OCI-LY1 (cell line): ENCODE data around the gene DEFB116.

Experiments
- H2AFZ ChIP-seq: fragments of 200-600 bp; sonication (generic), shearing (Covaris generic); 2 replicates; pipeline ENCODE4 v1.6.0; 2014; ENCODE audit warnings: antibody characterized with exemption, mild to moderate bottlenecking, low read length
- H3F3A ChIP-seq: fragments of 200-600 bp; sonication (generic), shearing (Covaris generic); 2 replicates; pipeline ENCODE4 v1.6.0; 2014; ENCODE audit warnings: mild to moderate bottlenecking, antibody characterized with exemption, low read length, moderate library complexity; ENCODE audit not compliant: insufficient read depth
- H3K27ac ChIP-seq: fragments of 200-600 bp; sonication (generic); 2 replicates; pipeline ENCODE4 v1.5.1; 2014; ENCODE audit warnings: low read length, mixed run types, mild to moderate bottlenecking, low read depth; ENCODE audit not compliant: poor library complexity, severe bottlenecking
- H3K27me3 ChIP-seq: fragments of 200-600 bp; sonication (generic); 2 replicates; pipeline ENCODE4 v1.6.0; 2014; ENCODE audit warnings: antibody characterized with exemption, mild to moderate bottlenecking, low read length, moderate library complexity; ENCODE audit not compliant: insufficient read depth
- H3K36me3 ChIP-seq: fragments of 200-600 bp; sonication (generic); 2 replicates; pipeline ENCODE4 v1.6.1; 2014; ENCODE audit warnings: mild to moderate bottlenecking, antibody characterized with exemption, low read length, moderate library complexity, mixed read lengths; ENCODE audit not compliant: insufficient read depth
- H3K4me1 ChIP-seq: fragments of 200-600 bp; sonication (generic); 2 replicates; pipeline ENCODE4 v1.5.1; 2014; ENCODE audit warnings: mild to moderate bottlenecking, low read length, moderate library complexity; ENCODE audit not compliant: insufficient read depth, severe bottlenecking
- H3K4me2 ChIP-seq: fragments of 200-600 bp; sonication (generic), shearing (Covaris generic); 2 replicates; pipeline ENCODE4 v1.6.1; 2014; ENCODE audit warnings: low read length
- H3K4me3 ChIP-seq: fragments of 200-600 bp; sonication (generic); 2 replicates; pipeline ENCODE4 v1.5.1; 2014; ENCODE audit warnings: low read length, low read depth, mild to moderate bottlenecking, mixed read lengths; ENCODE audit not compliant: poor library complexity, severe bottlenecking
- H3K79me2 ChIP-seq: fragments of 200-600 bp; shearing (Covaris generic); 2 replicates; pipeline ENCODE4 v1.6.1; 2016; ENCODE audit warnings: mixed run types, low read length, mixed read lengths; ENCODE audit not compliant: insufficient read depth
- H3K9ac ChIP-seq: fragments of 200-600 bp; sonication (generic), shearing (Covaris generic); 2 replicates; pipeline ENCODE4 v1.6.1; 2014; ENCODE audit warnings: mild to moderate bottlenecking, low read length, mixed read lengths
- H3K9me2 ChIP-seq: fragments of 200-600 bp; sonication (generic), shearing (Covaris generic); 2 replicates; pipeline ENCODE4 v1.6.1; 2014; ENCODE audit warnings: low read depth, mild to moderate bottlenecking, low read length, mixed read lengths
- H3K9me3 ChIP-seq: fragments of 200-600 bp; shearing (Covaris generic); 2 replicates; pipeline ENCODE4 v1.6.1; 2014; ENCODE audit warnings: low read length, mixed read lengths
- H4K20me1 ChIP-seq: fragments of 200-600 bp; sonication (generic), shearing (Covaris generic); 2 replicates; pipeline ENCODE4 v1.6.0; 2016; ENCODE audit warnings: mild to moderate bottlenecking, low read length; ENCODE audit not compliant: insufficient read depth
- EZH2 ChIP-seq: fragments of 200-600 bp; sonication (generic), shearing (Covaris generic); IDR thresholded peaks from 2 replicates; pipeline ENCODE4 v1.8.0; 2017; ENCODE audit warnings: borderline replicate concordance, mixed run types, mild to moderate bottlenecking, antibody characterized with exemption, low read length, moderate library complexity, mixed read lengths
- TF ChIP-seq, protein P1 (sequence below): fragments of 200-600 bp; sonication (generic), shearing (Covaris generic); IDR thresholded peaks from 2 replicates; pipeline ENCODE4 v1.5.1; 2017; ENCODE audit warnings: mild to moderate bottlenecking, antibody characterized with exemption, low read length, moderate library complexity, mixed read lengths

Gene DEFB116

DNA sequence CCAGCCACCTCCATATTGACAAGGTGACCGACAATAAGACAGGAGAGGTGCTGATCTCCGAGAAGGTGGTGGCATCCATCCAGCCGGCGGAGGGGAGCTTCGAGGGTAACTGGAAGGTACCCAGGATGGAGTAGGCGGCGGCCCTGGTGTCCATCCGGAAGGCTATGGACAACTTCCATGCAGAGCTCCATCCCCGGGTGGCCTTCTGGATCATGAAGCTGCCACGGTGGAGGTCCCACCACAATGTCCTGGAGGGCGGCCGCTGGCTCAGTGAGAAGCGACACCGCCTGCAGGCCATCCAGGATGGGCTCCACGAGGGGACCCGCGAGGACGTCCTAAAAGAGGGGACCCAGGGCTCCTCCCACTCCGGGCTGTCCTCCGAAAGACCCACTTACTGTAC, 33.9 kb downstream of the DEFB116 start:
- Histone ChIP-seq H3K27me3 (no peaks in the 10 kb centered on the region), H2AFZ (no peak overlapping the region), H3K4me2 (no peak overlapping the region), H4K20me1 (no peaks in the 10 kb centered on the region), H3K9me3 (no peaks in the 10 kb centered on the region), H3K9me2 (no peaks in the 10 kb centered on the region), H3K36me3 (no peaks in the 10 kb centered on the region), H3K27ac (no peak overlapping the region), H3K4me3 (no peak overlapping the region), H3K79me2 (no peaks in the 10 kb centered on the region), H3K4me1 (no peaks in the 10 kb centered on the region), H3F3A (no peaks in the 10 kb centered on the region), H3K9ac (no peak overlapping the region)
- no peak for TF ChIP-seq EZH2
- TF ChIP-seq, protein P1, sequence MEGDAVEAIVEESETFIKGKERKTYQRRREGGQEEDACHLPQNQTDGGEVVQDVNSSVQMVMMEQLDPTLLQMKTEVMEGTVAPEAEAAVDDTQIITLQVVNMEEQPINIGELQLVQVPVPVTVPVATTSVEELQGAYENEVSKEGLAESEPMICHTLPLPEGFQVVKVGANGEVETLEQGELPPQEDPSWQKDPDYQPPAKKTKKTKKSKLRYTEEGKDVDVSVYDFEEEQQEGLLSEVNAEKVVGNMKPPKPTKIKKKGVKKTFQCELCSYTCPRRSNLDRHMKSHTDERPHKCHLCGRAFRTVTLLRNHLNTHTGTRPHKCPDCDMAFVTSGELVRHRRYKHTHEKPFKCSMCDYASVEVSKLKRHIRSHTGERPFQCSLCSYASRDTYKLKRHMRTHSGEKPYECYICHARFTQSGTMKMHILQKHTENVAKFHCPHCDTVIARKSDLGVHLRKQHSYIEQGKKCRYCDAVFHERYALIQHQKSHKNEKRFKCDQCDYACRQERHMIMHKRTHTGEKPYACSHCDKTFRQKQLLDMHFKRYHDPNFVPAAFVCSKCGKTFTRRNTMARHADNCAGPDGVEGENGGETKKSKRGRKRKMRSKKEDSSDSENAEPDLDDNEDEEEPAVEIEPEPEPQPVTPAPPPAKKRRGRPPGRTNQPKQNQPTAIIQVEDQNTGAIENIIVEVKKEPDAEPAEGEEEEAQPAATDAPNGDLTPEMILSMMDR = no peak

DNA sequence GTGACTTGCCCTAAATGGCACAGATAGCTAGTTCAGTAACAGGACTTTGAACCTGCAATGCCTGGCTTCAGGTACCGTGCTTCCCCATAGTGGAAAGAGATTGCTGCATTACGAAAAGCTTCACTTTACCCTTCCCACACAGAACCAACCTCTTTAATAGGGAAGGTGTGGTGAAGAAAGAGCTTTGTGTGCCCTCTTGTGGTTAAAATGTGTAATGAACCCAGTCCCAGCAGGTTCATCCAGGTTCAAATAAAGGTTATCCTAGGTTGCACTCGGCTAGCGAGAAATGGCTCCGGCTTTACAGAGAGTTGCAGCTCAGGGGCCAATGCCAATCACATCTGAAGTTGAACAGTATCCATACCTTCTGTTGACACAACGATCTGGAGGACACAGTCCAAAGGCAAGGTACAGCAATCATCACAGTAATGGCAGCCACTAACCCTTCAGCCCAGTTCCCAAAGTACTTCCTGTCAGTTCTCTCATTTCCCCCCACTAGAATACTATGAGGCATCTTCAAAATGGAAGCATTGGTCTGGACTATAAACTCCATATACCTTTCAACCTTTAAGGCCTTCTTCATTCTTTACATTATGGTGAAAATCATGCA, 48.0 kb downstream of the DEFB116 start:
- Histone ChIP-seq H3K9ac (no peak overlapping the region), H3K27ac (no peak overlapping the region), H3K4me3 (no peak overlapping the region), H3F3A (no peaks in the 10 kb centered on the region), H4K20me1 (no peaks in the 10 kb centered on the region), H2AFZ (no peak overlapping the region), H3K36me3 (no peaks in the 10 kb centered on the region), H3K4me2 (no peak overlapping the region), H3K9me3 (no peaks in the 10 kb centered on the region), H3K9me2 (no peaks in the 10 kb centered on the region), H3K4me1 (no peaks in the 10 kb centered on the region), H3K27me3 (no peaks in the 10 kb centered on the region), H3K79me2 (no peaks in the 10 kb centered on the region)
- TF ChIP-seq, protein P1 = peak; percentile 76
- TF ChIP-seq EZH2 = no peak

DNA sequence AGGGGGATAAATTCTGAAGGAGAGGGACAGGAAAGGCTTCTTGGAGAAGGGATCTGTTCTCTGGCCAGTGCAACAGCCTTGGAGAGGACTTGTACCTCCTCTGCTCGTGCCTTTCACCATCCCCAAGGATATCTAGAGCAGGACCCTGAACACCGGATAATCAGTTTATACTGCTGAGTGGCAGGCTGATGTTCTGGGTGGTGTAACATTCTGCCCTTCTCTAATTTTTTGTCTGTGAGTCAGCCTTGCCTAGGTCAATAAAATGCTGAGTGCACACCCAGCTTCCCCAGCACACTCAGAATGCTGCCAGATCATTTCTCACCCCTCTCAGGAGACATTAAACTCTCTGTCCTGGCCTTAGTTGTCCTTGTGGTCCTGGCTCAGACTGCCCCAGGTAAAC, 51.0 kb downstream of the DEFB116 start, which contains the start of gene DEFB115:
DEFB115 (plus strand) TSS at position 301 of the 400 bp plus-strand sequence; CDS start at position 301, 0 bp downstream.
- no peaks in the 10 kb centered on the region for H3K79me2 ChIP-seq

More for the DNA sequence above, 51.0 kb downstream of the DEFB116 start, which contains the start of gene DEFB115:
- Histone ChIP-seq H3K4me3 (no peak within 1 kb of the TSS), H3K9me3 (no peaks in the 10 kb centered on the region), H4K20me1 (no peaks in the 10 kb centered on the region), H3F3A (no peaks in the 10 kb centered on the region), H3K4me2 (no peak within 1 kb of the TSS), H3K36me3 (no peaks in the 10 kb centered on the region), H3K27me3 (no peaks in the 10 kb centered on the region), H3K9me2 (no peaks in the 10 kb centered on the region), H2AFZ (no peak within 1 kb of the TSS), H3K4me1 (no peaks in the 10 kb centered on the region), H3K9ac (no peak within 1 kb of the TSS), H3K27ac (no peak within 1 kb of the TSS)
- TF ChIP-seq EZH2 = no peak
- TF ChIP-seq, protein P1 = no peak
